GM18909 (cell line): Measurements from ENCODE around the gene TCEA2.

ENCODE experiments used
- ATAC-seq: cut with Tn5 transposase; IDR thresholded peaks from one replicate; pipeline ENCODE4 v1.9.1; 2021; ENCODE audit warnings: mild to moderate bottlenecking; ENCODE audit not compliant: unreplicated experiment, poor library complexity

TCEA2 gene

GRCh38 chr20:64035066-64035932, 27.7 kb upstream of the TCEA2 start:
- no peak for ATAC-seq

DNA sequence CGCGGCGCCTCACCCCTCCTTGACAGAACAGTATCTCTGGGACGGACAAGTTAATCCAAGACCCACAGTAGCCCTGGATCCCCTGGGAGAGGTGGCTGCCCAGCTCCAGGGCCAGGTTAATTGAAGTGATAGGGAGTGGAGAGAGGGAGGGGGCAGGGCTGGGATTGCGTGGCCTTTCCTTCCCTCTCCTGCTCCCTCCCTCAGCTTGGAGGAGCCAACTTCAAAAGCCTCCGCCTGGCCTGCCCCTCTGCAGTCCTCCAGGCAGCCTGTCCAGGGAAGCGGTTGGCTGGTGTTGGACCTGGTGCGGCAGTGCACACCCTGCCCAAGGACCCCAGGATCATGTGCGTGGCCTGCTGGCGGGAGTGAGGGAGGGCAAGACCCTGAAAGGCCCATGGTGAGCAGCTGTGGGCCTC, 27.1 kb upstream of the TCEA2 start, which contains the start of gene C20orf204:
TSS of gene C20orf204 (plus strand) at position 250 of the 413 bp plus-strand sequence. CDS start at position 392, 142 bp downstream.
- no peak for ATAC-seq

DNA sequence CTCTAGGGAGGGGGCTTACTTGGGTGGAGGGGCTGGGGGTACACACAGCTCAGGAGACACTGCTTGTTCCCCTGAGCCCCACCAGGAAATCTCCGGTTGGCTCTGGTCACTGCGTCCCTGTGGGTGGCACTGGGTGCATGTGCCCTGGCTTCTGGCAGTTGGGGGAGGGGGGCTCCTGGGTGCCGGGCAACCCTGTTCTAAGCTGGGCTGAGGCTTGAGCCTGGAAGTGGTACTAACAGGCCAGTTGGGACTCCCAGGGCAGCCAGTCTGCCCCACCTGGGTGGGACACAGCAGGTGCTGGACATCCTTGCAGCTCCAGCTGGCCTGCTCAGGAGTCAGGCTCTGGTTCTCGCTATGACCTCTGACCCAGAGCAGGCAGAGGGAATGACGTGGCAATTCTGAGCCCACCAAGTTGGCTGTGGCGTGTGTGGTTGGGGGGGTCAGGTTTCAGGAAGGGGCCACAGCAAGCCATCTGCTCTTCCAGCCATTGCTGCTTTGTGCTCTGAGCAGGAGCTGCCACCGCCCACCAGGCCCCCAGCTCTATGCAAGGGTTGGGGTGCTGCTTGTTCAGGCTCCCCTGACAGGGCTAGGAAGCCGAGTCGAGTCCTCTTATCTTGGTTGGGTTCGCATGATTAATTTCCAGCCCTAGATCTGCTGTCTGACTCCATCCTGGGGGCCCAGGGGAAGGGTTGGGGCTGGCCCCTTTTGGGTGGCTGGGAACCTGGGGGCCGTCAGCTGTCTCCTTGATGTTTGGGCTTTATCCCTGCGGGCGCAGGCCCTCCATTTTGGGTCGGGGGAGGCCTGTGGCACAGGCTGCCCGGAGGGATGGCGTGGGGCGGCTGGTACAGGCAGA, 26.4 kb upstream of the TCEA2 start:
- no peak for ATAC-seq

DNA sequence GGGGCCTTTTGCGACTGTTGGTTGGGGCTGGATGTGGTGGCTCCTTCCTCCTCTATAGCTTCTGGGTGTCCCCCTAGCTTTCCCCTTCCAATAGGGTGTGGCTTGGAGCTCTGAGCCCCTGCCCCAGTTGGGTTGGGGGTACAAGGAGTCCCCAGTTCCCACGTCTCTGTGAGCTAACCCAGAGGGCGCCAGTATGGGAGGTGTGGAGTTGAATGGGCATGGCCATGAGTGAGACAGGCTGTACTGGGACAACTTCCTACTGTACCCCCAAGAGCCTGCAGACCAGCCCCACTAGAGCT, 25.9 kb upstream of the TCEA2 start:
- no peak for ATAC-seq

DNA sequence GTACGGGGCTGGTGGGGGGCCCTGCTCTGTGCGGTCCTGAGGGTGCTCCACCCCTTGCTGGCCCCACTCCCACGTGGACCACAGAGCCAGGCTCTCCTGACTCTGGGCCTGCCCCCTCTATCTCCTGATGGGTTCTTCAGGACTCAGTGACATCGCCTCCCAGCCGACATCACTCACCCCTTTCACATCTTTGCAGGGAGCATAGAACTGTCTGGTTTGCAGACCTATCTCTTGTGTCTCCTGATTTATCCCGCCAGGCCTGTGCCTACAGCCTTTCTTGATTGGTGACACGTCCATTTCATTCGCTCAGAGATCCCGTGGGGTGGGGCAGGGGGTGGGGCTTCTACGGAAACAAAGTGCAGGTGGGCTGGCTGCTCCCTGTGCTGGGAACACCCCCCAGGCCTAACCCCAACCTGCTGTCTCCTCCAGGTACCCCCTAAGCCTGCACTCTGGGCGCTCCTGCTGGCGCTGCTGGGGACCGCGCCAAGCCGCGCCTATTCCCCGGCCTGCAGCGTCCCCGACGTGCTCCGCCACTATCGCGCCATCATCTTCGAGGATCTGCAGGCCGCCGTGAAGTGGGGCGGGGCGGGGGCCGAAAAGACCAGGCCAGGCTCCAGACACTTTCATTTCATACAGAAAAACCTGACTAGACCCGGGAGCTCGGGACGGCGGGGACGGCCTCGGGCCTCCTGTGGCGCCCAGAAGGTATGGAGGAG, 25.3 kb upstream of the TCEA2 start:
- ATAC-seq = no peak

DNA sequence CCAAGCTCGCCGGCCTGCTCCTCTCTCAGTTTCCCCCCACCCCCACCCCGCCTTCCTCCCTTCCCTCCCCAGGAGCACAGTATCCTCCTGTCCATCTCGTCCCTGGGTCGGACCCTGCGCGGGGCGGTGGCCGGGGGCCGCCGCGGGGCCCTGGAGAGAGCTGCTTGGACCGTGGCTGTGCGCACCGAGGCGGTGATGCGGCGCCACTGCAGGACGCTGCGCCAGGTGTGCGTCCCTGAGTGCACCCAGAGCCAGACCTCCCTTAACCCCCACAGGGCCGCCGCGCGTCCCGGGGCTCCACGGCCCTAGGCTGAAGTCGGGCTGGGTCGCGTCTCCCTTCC, 24.8 kb upstream of the TCEA2 start:
- peak; percentile 35 for ATAC-seq

GRCh38 chr20:64038565-64039292, 24.3 kb upstream of the TCEA2 start:
- ATAC-seq = peak; percentile 57

DNA sequence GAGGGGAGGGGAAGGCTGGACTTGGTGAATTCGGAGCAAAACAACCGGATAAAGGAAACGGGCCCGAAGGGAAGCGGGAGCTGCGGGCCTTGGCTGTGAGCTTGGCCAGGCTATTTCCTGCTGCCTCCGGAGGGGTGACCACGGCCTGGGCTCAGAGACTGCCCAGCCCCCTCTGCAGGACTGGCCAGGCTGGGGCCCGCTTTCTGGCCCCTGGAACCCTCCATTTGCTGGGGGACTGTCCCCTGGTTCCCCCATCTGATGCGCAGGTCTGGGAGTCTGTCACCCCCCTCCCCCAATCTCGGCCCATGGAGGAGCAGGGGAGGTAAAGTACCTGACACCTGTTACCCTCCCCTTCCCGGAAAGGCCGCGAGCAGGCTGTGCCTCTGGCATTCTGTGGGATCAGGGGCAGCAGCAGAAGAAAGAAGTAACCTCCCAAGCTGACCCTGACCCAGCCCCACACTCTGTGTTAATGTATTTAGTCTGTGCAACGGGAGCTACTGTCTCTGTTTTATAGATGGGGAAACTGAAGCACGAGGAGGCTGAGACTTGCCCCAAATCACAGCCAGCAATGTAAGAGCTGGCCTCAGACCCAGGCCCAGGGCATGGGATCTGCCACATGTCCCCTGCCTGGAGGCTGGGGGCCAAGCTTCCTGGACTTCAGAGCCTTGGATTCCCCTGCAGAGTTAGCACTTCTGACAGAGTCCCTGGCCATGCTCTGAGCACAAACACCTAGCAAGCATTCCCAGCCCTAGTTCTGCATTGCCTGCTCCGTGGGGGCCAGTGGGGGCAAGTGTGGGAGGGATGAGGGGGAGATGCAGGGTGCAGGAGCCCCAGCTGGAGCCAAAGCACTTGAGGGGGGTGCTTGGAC, 23.5 kb upstream of the TCEA2 start:
- peak; percentile 4 for ATAC-seq

DNA sequence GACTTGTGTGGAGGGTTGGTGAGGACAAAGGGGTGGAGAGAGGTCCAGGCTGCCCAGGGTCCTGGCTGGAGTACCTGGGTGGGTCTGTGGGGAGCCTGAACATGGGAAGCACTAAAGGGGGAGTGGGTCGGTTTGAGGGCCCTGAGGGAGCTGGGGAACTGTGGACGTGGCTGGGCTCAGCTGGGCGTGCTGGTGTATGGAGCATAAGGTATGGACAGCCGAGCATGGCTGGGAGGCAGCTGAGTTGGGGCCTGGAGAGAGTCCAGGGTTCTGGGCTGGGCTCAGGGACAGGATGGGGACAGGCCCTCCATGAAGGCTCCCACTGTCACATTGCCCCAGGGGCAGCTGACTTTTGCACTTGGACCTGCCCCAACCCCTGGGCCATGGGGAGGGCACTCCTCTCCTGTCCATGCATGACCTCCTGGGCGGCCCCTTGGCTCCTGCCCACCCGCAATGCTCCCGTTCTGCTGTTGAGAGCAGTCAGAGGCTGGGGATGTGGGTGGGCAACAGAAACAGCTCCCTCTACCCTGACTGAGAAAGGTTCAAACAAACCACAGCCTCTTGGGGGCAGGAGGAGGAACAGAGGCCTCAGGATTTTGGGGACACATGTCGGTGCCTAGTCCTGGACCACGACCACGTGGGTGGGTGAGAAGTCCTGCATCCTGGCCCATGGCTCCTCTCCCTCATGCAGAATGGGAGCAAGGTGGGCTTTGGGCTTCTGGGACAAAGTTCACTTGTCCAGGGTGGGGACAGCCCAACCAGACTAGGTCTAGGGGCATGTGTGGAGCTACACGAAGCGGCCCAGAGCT, 22.6 kb upstream of the TCEA2 start:
- ATAC-seq = no peak

DNA sequence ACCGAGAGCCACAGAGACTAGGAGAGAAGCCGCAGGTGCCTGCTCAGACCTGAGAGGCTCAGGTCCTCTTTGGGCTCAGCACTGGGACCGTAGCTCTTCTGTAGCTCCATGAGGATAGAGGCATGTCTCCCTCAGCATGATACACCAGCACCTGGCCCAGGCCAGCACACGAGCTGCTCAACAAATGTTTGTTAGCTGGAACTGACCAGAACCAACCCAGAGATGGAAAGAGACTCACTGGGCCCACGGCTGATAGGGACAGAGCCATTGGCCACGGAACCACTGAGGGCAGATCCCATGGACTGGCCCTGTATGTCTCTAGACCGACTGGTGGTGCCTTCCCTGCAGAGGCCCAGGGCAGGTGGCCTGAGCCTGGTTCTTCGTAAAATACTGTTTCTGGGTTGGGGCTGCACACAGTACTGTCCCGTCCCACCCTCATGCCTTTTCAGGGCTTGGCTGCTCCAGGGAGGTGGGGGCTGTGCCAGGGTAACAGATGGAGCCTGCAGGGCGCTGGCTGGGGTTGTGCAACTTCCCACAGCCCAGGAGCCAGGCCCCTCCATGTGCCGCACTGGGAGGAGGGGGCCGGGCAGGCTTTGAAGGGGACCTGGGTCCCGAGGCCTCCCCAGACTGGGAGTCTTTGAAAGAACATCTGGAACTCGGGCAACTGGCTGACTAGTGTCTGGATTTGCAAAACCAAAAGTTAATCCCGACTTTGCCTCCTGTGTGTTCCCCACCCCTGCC, 21.8 kb upstream of the TCEA2 start:
- ATAC-seq = no peak

DNA sequence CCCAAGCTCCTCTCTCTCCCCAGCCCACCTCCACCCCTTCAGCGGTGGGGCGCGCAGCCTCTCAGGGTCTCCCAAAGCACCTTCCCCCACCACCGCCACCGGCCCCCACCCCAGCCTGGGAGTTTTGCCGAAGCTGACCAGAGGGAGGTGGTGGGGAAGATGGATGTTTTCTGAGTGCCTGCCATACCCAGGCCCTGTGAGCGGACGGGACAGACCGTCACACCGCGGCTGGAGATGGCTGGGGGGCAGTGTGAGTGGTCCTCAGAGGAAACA, 21.3 kb upstream of the TCEA2 start:
- ATAC-seq = no peak

- no peak for ATAC-seq
Observed at GRCh38 chr20:64042054-64042781, 20.8 kb upstream of the TCEA2 start.

DNA sequence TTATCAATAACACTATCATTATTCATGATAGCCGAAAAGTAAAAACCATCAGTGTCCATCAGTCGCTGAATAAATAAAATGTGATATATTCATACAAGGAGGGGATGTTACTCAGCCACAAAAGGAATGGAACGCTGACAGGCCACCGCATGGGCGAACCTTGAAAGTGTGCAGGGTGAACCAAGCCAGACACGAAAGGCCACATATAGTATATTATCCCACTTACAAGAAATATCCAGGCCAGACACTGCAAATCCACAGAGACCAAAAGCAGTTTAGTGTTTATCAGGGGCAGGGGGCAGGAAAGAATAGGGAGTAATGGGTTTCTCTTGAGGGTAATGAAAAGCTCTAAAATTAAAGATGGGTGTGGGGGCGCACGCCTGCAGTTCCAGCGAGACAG, 19.2 kb upstream of the TCEA2 start:
- no peak for ATAC-seq

DNA sequence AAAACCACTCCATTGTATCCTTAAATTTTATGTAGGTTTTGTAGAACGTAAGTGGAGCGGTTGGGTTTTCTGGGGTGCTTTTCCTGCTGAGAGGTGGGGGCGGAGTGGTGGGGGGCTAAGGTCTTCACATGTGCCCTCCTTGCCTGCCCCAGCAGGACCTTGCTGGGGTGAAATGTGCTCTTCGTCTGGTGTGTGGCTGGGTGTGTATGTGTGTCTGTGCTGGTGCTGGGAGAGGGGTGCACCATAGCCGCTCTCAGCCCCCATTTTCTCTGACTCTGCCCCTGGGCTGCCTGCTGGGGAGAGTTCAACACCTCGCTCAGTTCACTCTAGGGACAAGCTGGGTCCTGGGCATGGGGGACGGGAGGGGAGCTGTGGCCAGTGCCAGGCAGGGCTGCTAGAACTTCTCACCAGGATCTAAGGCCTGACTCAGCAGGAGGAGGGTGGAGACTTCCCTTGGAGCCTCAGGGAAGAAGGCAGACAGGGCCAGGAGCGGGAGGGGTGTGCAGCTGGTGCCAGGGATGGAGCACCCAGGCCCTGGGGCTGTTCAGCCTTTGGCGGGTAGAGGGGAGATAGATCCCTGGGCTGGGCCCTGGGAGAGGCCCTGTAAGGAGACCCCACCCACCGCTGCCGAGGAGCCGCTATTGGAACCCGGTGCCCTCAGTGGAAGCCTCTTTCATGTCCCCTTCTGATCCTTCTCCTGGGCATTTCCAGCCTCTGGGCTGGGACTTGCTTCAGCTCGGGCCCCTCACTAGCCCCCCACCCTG, 18.3 kb upstream of the TCEA2 start:
- ATAC-seq = no peak

GRCh38 chr20:64045346-64046011, 17.5 kb upstream of the TCEA2 start:
- ATAC-seq = no peak

GRCh38 chr20:64047046-64047389, 16.0 kb upstream of the TCEA2 start:
- ATAC-seq = no peak
